Mucosa of stomach (tissue), 1 donor: ENCODE measurements around the gene SASH1.

Source experiments
- H3K27me3 ChIP-seq: one replicate; pipeline ENCODE4 v1.7.0; 2013; ENCODE audit warnings: mild to moderate bottlenecking, low read length; ENCODE audit not compliant: control insufficient read depth, insufficient read depth
- H3K36me3 ChIP-seq: one replicate; pipeline ENCODE4 v1.7.0; 2013; ENCODE audit warnings: low read length; ENCODE audit not compliant: control insufficient read depth, insufficient read depth
- H3K4me1 ChIP-seq: one replicate; pipeline ENCODE4 v1.7.0; 2013; ENCODE audit warnings: mild to moderate bottlenecking, low read length; ENCODE audit not compliant: control insufficient read depth, insufficient read depth
- H3K4me3 ChIP-seq: one replicate; pipeline ENCODE4 v1.7.0; 2013; ENCODE audit warnings: low read length
- H3K9ac ChIP-seq: one replicate; pipeline ENCODE4 v1.7.0; 2013; ENCODE audit warnings: mild to moderate bottlenecking, low read length, moderate library complexity
- H3K9me3 ChIP-seq: one replicate; pipeline ENCODE4 v1.7.0; 2013; ENCODE audit warnings: mild to moderate bottlenecking, low read length, moderate library complexity; ENCODE audit not compliant: control insufficient read depth
- donor health status: Pancreatic carcinoma.

SASH1 gene

DNA sequence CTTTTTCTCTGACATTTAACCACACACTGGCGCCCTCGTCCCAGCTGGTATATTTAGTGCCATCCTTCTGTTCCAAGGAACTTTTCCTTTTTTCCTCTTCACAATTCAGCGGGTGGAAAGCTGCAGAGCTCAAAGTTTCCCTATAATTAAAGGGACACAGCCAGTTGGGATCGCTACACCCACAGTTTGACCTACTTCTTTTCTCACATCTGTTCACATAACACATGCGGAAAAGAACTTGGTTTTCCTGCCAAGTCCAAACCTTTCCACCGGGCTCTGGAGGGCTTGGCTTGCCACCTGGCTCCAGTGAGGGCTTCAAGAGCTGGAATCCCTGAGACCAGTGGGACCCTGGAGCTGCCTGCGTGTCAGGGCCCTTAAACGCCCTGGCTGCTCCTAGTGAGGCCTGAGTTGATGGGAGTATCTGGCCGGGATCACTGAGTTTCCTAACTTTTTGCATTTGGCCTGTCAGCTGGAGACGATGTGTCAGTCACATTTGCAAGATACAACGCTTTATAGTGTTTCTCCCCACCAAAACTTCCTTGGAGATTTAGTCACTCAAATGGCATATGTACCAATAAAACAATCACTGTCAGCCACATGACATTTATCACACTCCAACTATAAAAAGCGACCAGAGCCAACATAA, 176.0 kb downstream of the SASH1 start:
- Histone ChIP-seq H3K9ac (no peak overlapping the region), H3K4me3 (no peak overlapping the region), H3K4me1 (no peaks in the 10 kb centered on the region), H3K9me3 (no peaks in the 10 kb centered on the region), H3K27me3 (no peaks in the 10 kb centered on the region), H3K36me3 (no peaks in the 10 kb centered on the region)

DNA sequence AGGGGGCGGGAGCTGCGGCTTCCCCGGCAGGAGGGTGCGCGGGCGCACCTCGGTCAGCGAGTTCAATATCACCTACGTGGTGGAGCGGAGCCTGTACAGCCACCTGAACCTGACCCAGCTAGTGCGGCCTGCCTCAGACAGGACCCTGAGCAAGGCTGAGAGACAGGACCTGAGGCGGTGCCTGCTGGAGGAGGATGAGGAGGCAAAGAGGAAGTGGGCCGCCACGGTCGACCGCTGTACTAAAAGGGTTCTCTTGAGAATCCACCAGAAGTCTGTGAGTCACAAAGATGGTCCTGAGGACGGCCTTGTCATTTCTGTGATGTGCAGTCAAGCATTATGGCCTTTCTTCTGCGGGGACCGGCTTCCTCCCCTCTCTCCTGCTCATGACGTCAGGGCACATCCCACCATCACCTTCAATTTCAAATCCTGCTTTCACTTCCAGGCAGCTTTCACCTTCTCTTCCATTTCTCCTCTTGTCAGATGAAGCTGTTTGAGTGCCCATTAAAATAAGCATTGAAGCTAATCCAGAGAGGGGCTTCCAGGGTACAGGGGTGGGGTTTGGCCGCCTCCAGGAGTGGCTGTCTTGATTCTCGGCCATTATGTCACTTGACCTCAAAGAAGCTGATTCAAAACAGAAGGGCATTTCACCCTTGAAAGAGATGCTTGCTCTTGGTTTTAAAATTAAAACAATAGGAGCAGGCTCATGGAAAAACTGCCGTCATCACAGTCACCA, 177.6 kb downstream of the SASH1 start:
- H3K4me1 ChIP-seq = no peaks in the 10 kb centered on the region
- no peak overlapping the region for H3K4me3 ChIP-seq
- H3K36me3 ChIP-seq = no peaks in the 10 kb centered on the region
- no peaks in the 10 kb centered on the region for H3K9me3 ChIP-seq
- no peak overlapping the region for H3K9ac ChIP-seq
- no peaks in the 10 kb centered on the region for H3K27me3 ChIP-seq

DNA sequence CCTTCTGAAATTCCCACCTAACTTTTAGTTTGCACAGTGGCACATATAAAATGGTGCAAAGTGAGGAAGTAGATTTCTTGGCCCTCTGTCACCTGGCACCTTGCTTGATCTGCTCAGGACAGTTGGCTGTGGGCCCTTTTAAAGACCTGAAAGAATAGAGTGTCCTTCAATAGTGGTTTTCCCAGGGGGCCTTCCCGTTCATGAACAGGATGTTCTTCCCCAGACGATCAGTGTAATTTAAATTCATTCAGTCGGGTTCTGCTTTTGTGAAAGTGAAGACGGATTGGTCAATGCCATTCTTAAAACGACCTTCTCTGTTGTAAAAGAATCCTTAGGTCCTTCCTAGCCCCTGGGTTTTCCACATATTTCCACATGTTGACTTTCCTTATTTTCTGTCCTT, 178.5 kb downstream of the SASH1 start:
- no peak overlapping the region for H3K4me3 ChIP-seq
- no peaks in the 10 kb centered on the region for H3K36me3 ChIP-seq
- H3K9me3 ChIP-seq = no peaks in the 10 kb centered on the region
- no peak overlapping the region for H3K9ac ChIP-seq
- no peaks in the 10 kb centered on the region for H3K27me3 ChIP-seq
- no peaks in the 10 kb centered on the region for H3K4me1 ChIP-seq

DNA sequence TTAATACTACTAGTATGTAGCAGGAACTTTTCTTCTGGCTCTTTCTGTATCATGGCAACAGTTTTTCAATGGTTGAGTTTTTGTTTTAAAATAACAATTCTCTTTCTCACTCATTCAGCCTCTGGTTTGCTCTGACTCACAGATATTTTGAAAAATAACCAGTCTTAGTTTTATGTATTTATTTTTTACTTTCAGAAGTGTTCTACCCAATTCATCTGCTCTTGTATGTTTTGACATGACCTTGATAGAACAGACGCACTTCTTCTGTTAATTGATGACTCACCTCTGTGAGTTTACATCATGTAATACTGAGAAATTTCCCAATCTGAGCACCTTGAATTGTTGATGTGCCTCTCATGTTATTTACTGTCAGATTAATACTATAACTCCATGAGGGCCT, 178.9 kb downstream of the SASH1 start:
- H3K4me3 ChIP-seq = no peak overlapping the region
- no peaks in the 10 kb centered on the region for H3K36me3 ChIP-seq
- H3K9me3 ChIP-seq = no peaks in the 10 kb centered on the region
- no peak overlapping the region for H3K9ac ChIP-seq
- H3K27me3 ChIP-seq = no peaks in the 10 kb centered on the region
- H3K4me1 ChIP-seq = no peaks in the 10 kb centered on the region

DNA sequence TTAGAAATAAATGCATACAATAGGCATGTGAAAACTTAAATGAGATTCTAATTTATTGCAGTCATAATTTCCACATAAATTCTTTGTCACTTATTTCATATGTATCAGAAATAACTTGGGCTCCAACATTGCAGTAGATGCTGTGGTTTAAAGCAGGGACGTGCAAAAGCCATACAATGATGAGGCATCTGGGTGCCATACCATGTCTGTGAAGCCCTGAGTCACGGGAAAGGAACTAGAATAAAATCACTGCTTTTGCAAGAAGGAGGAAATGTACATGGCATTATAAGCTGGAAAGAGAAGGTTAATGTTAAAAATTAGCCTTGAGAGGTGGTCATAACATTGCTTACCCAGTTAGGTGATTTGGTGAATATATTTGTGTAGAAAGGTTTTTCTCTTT, 180.4 kb downstream of the SASH1 start:
- Histone ChIP-seq H3K4me1 (no peaks in the 10 kb centered on the region), H3K9ac (no peak overlapping the region), H3K36me3 (no peaks in the 10 kb centered on the region), H3K4me3 (no peak overlapping the region), H3K27me3 (no peaks in the 10 kb centered on the region), H3K9me3 (no peaks in the 10 kb centered on the region)

DNA sequence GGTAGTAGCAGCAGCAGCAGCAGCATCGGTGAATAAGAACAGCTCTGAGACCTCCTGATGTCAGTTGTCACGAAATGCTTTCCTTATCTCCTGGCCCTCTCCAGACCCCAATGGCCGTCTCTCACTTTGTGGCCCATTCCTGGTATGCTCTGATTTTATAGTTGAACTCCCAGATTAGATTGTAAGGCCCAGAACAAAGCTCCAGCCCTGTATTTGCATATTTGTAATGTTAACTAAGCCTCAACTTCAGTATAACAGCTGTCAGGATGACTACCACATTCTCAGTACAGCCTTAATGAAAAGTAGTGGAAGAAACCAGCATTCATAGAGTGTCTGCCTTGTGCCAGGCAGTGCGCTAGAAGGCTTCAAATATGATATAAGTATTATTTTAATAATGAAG, 180.9 kb downstream of the SASH1 start:
- Histone ChIP-seq H3K9ac (no peak overlapping the region), H3K9me3 (no peaks in the 10 kb centered on the region), H3K4me1 (no peaks in the 10 kb centered on the region), H3K27me3 (no peaks in the 10 kb centered on the region), H3K36me3 (no peaks in the 10 kb centered on the region), H3K4me3 (no peak overlapping the region)

DNA sequence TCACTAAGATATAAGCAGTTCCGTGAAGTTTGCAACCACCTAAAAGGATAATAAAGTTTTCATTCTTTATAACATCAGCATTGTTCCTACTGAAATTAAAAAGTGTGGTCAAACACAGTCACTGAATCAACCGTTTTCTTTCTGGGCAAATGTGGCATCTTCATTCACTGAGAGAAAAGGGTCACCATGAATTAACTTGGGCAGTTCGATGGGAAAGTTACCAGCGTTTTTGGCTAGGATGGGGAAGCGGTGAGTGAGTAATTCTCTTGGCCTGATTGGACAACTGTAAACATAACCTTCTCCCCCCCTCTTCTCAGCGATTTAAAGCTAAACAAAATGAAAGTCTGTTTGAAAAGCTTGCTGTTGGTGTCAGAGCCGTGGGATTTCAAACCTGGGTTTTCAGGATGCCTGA, 181.8 kb downstream of the SASH1 start:
- no peak overlapping the region for H3K4me3 ChIP-seq
- H3K4me1 ChIP-seq = no peaks in the 10 kb centered on the region
- no peaks in the 10 kb centered on the region for H3K36me3 ChIP-seq
- H3K9me3 ChIP-seq = no peaks in the 10 kb centered on the region
- H3K9ac ChIP-seq = no peak overlapping the region
- H3K27me3 ChIP-seq = no peaks in the 10 kb centered on the region

DNA sequence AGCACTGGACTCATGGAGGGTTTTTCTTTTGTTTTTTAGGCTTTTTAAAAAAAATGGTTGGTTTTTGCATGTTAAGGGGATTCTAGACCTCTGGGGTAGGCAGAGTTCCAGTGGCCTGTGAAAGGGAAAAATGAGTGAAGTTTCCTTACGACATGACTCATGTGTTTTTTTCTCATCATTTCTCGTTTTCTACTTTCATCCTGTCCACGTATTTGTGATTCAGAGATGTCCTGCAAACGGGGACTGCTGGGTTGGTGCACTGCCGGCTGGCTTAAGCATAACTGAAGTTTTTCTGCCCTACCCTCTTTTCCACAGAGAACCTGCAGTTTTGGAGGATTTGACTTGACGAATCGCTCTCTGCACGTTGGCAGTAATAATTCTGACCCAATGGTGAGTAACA, 182.3 kb downstream of the SASH1 start:
- no peaks in the 10 kb centered on the region for H3K9me3 ChIP-seq
- no peak overlapping the region for H3K4me3 ChIP-seq
- no peak overlapping the region for H3K9ac ChIP-seq
- no peaks in the 10 kb centered on the region for H3K4me1 ChIP-seq
- no peaks in the 10 kb centered on the region for H3K27me3 ChIP-seq
- no peaks in the 10 kb centered on the region for H3K36me3 ChIP-seq

DNA sequence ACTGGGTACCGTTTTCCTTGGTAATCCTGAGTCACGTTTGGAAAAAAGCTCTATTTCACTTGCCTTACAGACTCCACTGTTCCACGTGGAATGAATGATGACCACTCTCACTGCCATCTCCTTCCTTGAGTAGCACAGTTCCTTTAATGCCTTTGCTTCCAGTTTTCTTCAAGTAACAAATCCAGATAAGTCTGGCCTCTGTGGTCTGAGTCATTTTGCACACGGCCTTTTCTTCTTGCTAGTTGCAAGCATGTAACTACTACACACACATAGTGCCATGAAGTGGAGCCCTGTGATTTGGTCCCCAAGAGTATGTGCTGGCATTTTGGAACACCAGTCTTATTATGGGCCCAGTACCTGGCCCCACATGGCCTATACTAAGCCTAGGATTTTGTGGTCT, 182.8 kb downstream of the SASH1 start:
- H3K4me3 ChIP-seq = no peak overlapping the region
- H3K9ac ChIP-seq = no peak overlapping the region
- H3K4me1 ChIP-seq = no peaks in the 10 kb centered on the region
- no peaks in the 10 kb centered on the region for H3K27me3 ChIP-seq
- no peaks in the 10 kb centered on the region for H3K9me3 ChIP-seq
- no peaks in the 10 kb centered on the region for H3K36me3 ChIP-seq

DNA sequence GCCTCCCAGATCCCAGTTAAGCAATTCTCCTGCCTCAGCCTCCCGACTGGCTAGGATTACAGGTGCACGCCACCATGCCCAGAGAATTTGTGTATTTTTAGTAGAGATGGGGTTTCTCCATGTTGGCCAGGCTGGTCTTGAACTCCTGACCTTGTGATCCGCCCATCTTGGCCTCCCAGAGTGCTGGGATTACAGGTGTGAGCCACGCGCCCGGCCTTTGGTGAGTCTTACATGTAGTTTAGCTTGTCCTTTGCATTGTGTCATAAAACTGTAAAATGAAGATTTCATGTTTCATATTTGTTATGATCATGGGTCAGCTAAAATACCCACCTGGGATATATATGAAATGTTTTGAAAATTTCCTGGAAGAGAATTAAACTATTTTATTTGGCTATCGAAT, 183.5 kb downstream of the SASH1 start:
- H3K4me1 ChIP-seq = no peaks in the 10 kb centered on the region
- H3K9ac ChIP-seq = no peak overlapping the region
- H3K36me3 ChIP-seq = no peaks in the 10 kb centered on the region
- H3K27me3 ChIP-seq = no peaks in the 10 kb centered on the region
- H3K9me3 ChIP-seq = no peaks in the 10 kb centered on the region
- H3K4me3 ChIP-seq = no peak overlapping the region

DNA sequence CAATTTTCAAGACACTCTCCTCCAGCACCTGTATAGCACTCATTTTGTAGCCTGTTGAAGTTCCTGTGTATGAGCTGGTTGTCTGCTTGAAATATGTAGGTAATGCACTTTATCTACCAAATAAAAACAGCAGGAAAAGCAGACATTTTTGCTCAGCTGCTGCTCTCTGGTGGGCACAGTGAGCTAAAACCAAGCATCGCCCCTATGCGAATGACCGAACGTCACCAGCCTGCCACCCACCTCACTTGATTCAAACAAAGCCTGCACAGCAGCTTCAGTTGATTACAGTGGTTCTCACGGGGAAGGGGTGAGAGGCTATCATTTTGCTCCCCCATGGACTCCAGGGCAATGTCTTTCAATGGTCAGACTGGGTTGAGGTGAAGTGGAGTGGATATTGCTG, 185.7 kb downstream of the SASH1 start:
- Histone ChIP-seq H3K9ac (no peak overlapping the region), H3K36me3 (peaks cover 6% of the 10 kb centered on the region), H3K4me3 (no peak overlapping the region), H3K4me1 (no peaks in the 10 kb centered on the region), H3K27me3 (no peaks in the 10 kb centered on the region), H3K9me3 (no peaks in the 10 kb centered on the region)

DNA sequence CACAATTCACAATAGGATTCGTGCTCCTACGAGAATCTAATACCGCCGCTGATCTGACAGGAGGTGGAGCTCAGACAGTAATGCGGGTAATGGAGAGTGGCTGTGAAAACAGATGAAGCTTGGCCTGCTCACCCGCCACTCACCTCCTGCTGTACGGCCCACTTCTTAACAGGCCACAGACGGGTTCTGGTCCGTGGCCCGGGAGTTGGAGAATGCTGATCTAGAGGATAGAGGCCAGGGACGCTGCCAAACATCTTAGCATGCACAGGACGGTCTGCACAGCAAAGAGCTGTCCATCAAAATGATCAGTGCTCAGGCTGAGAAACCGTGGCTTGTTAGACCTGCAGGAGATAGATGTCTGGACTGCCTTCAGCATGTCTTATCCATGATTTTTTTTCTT, 186.4 kb downstream of the SASH1 start:
- Histone ChIP-seq H3K27me3 (no peaks in the 10 kb centered on the region), H3K36me3 (peaks cover 6% of the 10 kb centered on the region), H3K9me3 (no peaks in the 10 kb centered on the region), H3K4me3 (no peak overlapping the region), H3K9ac (no peak overlapping the region), H3K4me1 (no peaks in the 10 kb centered on the region)
